Activated gamma-delta T cell treated with anti-CD3 and anti-CD28 coated beads, Interleukin-2, amount 50 U/mL, for 16 hours (primary cell): ENCODE results near the gene EBF3.

Source experiments
- DNase-seq: peaks from one replicate; pipeline ENCODE4 v3.0.0-alpha.2; 2020; ENCODE audit warnings: low read depth

Gene EBF3

DNA sequence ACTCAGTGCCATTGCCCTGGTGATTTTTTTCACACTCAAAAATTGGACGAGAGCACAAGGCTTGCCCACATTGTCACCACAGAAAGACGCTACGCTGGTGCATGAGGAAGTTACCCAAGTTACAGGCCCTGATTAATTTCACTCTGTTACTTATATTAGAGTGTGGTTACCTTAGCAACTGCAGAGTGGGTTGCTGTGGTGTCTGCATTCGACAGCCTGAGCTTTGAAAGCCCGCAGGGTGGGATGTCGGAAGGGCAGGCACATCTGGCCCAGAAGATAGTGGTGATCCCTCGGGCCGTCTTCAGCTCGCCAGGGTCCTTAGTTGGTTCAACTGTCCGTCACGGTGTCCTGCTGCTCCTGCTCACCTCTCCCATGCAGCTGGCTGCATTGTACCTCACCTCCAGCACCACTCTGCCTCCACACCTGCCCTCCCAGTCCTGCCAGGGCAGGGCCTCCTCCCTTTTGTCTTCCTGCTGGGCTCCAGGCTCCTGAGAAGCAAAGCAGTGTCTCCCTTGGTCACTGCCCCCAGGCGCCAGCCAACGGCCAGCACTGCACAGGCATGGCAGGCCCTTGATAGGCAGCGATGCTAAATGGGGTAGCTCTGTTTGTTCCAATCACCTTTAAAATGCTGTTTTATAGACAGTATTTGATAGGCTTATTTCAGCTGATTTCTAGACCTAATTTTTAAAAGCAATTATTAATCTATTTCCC, 167.2 kb downstream of the EBF3 start:
- no peak for DNase-seq

DNA sequence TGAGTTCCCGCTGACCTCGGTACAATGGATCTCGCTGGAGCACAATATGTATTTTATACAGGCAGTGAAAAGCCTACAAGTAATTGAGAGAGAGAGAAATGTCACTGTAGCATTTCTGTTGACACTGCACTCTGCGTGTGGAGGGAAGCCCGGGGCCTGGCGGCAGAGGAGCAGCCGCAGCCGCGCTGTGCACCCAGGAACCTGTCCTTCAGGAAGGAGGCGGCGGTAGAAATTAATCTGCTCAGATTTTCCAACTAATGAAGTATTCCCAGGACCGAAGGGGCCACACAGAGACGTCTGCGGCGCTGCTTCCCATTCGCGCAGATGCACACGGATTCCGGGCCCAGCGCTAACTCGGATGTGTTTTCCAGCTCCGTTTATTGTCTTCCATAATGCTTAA, 170.1 kb downstream of the EBF3 start:
- DNase-seq: no peak

DNA sequence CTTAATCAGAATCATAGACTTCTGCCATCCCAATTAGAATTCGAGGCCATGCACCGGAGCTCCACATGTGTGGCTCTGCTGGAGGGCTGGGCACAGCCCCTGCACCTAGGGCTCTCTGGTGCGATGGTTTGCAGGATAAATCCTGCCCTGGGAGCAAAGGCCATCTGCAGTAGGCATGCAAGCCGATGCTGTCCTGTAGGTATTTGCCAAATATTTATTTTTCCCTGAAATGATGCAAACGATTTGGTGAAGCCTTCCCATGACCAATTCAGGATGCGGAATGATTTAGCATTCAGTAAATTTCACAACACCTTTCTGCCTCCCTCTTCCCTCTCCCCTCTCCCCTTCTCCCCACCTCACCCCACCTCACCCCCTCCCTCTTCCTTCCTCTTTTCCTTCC, 170.6 kb downstream of the EBF3 start:
- no peak for DNase-seq

DNA sequence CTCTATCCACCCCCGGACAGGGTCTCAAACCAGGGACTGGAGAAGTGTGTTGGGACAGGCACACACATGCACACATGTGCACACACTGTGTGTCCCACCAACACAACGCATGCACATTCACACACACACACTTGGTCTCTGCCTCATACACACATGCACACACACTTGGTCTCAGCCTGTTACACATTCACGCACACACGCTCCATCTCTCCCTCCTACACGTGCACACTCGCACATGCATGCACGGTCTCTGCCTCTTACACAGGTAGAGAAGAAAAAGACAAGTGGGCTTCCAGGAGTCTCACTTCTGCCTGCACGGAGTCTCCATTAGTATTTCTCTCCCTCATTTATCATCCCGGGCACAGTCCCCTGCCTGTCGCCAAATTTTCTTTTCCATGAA, 171.2 kb downstream of the EBF3 start:
- DNase-seq: no peak

DNA sequence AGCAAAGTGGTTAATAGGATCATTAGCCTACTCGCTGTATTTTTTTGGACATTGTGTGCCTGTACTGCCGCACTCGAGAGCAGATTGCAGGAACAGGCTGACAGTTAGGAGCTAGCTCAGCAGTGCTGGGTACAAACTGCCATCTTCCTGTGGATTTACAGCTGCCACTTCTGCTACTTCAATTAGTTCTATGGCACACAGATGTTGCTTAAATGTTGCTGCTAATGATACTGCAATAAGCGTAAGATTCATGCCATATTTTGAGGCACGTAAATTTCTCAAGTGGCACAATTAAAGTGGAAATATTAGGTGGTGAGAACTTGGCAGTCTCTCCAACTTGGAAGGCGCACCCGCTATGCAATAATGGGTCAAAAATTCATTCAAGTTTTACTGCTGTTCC, 171.9 kb downstream of the EBF3 start:
- no peak for DNase-seq

DNA sequence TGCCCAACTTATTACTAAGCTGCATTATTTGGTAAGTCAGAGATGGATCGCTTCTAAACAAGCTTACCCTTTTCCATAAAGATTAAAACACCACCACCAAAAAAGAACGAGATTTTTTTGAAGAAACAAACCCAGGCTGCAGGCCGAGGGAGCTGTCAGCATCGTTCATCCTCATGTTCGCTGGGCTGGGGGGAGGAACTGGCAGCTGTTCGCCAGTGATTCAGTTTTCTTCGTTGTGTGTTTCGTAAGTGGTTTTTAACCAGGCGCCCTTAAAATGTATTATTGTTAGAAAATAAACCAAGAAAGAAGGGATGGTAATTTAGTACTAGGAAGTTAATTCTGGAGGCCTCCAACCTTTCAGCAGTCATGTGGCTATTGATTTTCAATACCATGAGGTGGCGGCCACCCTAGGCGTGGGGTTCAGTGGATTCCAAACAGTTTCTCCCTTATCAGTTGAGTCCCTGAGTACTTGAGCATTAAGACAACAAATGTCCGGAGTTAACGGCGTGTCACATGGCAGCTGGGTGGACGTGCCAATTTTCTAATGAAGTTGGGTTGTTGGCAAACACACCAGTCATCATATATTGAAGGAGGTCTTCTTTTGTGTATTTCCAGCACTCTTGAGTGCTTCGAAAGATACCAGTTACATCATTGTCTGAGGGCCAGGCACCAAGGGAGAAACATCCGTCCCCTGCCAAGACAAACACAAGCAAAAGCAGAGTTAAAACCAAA, 173.2 kb downstream of the EBF3 start:
- DNase-seq: no peak

DNA sequence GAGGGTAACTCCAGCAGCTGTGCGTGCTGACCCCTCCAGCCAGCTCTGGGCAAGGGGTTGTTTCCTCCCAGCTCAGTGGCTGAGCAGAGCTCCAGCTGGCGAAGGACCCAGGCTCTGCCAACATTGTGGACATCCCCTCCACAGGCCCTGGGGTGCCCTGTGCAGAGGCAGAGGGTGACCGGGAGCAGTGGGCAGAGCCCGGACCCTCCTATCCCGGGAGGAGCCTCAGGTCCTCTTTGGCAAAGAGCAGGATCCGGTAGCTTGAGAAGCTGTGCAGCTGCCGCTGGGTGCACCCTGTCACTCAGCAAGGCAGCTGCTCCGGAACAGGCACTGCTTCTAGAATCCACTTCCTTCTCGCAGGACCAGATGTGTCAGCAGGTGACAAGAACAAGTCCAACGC, 175.9 kb downstream of the EBF3 start:
- no peak for DNase-seq

DNA sequence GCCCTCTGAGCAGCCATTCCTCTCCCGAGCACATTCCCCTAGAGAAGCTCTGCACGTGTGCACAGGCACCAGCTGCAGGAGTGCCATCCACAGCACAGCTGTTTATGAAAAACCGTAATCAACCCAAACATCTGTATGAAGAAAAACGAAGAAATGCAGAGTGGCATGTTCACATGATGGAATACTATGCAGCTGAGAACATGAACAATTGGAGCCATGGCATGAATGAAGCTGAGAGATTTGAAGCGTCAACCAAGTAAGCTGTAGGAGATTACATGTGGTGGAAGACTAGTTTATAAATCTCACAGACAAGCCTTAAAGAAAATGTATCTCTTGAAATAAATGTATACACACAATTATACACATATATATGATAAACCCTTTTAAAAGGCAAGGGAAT, 176.5 kb downstream of the EBF3 start:
- no peak for DNase-seq

DNA sequence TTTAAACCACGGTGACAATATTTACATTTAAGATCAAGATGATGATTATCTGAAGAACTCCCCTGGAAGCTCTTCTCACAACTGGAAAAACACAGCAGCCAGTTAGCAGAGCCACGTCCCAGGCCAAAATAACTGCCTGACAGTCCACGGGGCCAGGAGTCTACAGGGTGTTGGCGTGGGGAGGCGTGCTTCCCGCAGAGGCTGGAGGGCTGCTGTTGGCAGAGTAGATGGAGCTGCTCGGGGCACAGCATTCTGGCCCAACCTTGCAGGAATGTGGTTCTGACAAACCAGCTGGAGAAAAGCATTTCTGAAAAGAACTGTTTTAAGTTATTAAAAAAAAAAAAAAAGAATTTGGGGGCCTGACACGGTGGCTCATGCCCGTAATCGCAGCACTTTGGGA, 177.9 kb downstream of the EBF3 start:
- no peak for DNase-seq

DNA sequence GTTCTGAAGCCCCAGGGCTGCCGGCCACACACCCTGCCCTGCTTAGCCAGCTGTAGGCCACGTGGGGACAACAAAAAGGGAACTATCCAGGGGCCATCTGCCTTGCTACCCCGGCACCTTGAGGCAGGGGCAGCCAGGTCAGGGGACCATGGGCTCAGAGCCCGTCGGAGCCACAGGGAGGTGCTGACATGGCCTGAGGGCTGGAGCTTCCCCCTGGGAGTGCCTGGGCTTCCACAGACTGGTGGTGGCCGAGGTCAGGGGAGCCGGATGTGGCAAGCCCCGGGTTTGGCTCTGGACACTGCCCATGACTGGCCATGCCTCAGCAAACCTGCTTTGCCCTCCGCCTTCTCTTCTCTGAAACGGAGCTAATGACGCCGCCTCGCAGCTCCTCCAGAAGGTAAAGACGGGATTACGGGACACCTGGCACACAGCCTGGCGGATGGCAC, 178.5 kb downstream of the EBF3 start:
- no peak for DNase-seq
